ENCODE results near the gene ZDHHC5.

GRCh38 chr11:57668434-57668782 is 494 bp downstream of the ZDHHC5 start:
- TF ChIP-seq EP300 (IDR thresholded peaks at IDR 0.05): no peak
- TF ChIP-seq, protein P1, sequence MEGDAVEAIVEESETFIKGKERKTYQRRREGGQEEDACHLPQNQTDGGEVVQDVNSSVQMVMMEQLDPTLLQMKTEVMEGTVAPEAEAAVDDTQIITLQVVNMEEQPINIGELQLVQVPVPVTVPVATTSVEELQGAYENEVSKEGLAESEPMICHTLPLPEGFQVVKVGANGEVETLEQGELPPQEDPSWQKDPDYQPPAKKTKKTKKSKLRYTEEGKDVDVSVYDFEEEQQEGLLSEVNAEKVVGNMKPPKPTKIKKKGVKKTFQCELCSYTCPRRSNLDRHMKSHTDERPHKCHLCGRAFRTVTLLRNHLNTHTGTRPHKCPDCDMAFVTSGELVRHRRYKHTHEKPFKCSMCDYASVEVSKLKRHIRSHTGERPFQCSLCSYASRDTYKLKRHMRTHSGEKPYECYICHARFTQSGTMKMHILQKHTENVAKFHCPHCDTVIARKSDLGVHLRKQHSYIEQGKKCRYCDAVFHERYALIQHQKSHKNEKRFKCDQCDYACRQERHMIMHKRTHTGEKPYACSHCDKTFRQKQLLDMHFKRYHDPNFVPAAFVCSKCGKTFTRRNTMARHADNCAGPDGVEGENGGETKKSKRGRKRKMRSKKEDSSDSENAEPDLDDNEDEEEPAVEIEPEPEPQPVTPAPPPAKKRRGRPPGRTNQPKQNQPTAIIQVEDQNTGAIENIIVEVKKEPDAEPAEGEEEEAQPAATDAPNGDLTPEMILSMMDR (IDR thresholded peaks at IDR 0.05): no peak
- no peak for TF ChIP-seq POLR2AphosphoS5 (IDR thresholded peaks at IDR 0.05)
- no peak for TF ChIP-seq POLR2A (IDR thresholded peaks at IDR 0.05)
